ENCODE data around the gene FOXP1. TPM values are rescaled to one million over a fixed set of nuclear protein-coding genes. Genes with fewer than 3 reads are reported as not detected.
A peak's percentile ranks its signal among the peaks of the same experiment; 100 is the strongest.

FOXP1 gene
- total RNA-seq, 1 donor, result 195 TPM

DNA sequence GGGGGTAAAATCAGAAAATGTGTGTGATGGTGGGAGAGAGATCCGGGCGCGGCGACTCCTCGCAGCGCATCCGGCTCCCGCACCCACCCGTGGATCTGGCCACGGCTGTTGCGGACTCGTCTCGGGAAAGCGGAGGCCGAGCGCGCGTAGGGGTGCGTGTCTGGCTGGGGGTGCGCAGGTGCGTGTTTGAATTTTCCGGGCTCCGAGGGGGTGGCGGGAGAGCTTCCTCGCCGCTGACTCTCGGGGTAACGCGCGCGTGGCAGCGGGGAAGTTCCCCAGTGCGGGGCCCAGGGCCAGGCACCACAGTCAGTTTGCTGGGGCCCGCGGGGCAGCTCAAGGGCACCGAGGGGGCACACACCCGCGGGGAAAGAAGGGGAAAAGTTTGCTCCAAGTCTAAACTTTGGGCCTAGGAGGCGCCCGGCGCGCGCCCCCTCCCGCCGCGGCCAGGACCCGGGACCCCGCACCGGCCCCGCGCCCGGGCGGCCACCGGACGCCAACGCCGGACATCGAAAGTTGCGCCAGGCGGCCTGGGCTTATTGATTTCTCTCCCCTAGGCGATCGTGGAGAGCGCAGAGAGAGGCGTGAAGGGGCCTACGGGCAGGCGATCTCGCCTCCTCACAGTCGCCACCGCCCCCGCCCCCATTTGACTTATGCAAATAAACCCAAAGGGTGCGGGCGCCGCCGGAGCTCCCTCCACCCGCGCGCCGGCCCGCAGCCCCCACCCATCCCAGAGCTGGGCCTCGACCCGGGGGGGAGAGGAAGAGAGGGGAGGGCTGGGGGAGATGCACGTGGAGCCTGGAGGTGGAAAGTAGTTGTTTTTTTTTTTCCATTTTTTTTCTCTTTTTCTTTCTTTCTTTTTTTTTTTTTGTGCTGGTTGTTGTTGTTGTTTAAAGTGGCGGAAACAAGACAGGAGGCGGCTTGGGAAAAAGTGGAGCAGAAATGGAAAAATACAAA is 639 bp downstream of the FOXP1 start:
- Histone ChIP-seq H3K4me2 (ENCODE audit: insufficient read depth, low read length) (peak overlapping the region; percentile 95), H4K20me1 (ENCODE audit: insufficient read depth, low read length) (no peaks in the 10 kb centered on the region), H3K79me2 (ENCODE audit: insufficient read depth, low read length) (peaks cover 77% of the 10 kb centered on the region), H3K27me3 (ENCODE audit: insufficient read depth, low read length) (no peaks in the 10 kb centered on the region), H3K36me3 (ENCODE audit: insufficient read depth, low read length) (no peaks in the 10 kb centered on the region), H3K4me3 (ENCODE audit: insufficient read depth, low read length) (peak overlapping the region; percentile 87), H2AFZ (ENCODE audit: low read length) (peak overlapping the region; percentile 24), H3K4me1 (ENCODE audit: insufficient read depth, low read length) (peaks cover 54% of the 10 kb centered on the region), H3K9me3 (ENCODE audit: low read depth, low read length) (no peaks in the 10 kb centered on the region), H3K27ac (ENCODE audit: low read depth, low read length) (peak overlapping the region; percentile 89)
- peak; percentile 81 for DNase-seq (ENCODE audit: insufficient read length, low spot score, missing footprints)
- TF ChIP-seq, protein P1, sequence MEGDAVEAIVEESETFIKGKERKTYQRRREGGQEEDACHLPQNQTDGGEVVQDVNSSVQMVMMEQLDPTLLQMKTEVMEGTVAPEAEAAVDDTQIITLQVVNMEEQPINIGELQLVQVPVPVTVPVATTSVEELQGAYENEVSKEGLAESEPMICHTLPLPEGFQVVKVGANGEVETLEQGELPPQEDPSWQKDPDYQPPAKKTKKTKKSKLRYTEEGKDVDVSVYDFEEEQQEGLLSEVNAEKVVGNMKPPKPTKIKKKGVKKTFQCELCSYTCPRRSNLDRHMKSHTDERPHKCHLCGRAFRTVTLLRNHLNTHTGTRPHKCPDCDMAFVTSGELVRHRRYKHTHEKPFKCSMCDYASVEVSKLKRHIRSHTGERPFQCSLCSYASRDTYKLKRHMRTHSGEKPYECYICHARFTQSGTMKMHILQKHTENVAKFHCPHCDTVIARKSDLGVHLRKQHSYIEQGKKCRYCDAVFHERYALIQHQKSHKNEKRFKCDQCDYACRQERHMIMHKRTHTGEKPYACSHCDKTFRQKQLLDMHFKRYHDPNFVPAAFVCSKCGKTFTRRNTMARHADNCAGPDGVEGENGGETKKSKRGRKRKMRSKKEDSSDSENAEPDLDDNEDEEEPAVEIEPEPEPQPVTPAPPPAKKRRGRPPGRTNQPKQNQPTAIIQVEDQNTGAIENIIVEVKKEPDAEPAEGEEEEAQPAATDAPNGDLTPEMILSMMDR (IDR thresholded peaks at IDR 0.05; ENCODE audit: extremely low read depth, low read depth, low read length), result no peak

DNA sequence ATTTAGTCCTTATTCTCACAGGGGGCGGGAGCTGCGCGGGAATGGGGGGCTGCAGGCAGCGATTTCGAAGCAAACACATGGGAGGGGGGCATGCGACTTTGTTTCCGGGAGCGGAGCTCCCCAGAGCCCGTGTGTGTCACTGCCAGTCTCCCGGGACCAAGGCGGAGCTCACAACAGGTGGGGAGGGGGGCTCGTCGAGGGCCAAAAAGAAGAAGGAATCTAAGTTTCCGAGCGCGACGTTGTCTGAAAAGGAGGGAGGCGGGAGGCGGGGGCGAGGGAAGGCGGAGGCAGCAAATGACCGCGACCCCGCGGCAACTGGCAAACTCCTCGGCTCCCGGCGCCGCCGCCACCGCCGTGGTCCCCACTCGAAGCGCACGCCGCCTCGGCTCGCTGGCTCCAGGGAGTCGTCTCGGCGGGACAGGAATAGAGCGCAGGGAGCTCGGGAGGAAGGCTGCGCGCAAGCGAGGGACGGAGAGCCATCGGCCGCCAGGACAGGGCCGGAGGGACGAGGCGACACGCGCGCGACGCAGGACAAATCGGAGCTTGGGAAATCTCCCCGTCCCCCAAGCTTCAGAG is 1.4 kb downstream of the FOXP1 start:
- Histone ChIP-seq H3K79me2 (ENCODE audit: insufficient read depth, low read length) (peaks cover 84% of the 10 kb centered on the region), H2AFZ (ENCODE audit: low read length) (peak overlapping the region; percentile 35), H3K27me3 (ENCODE audit: insufficient read depth, low read length) (no peaks in the 10 kb centered on the region), H3K36me3 (ENCODE audit: insufficient read depth, low read length) (peaks cover 5% of the 10 kb centered on the region), H3K27ac (ENCODE audit: low read depth, low read length) (peak overlapping the region; percentile 89), H3K4me1 (ENCODE audit: insufficient read depth, low read length) (peaks cover 48% of the 10 kb centered on the region), H3K4me2 (ENCODE audit: insufficient read depth, low read length) (peak overlapping the region; percentile 95), H3K4me3 (ENCODE audit: insufficient read depth, low read length) (peak overlapping the region; percentile 87), H3K9me3 (ENCODE audit: low read depth, low read length) (no peaks in the 10 kb centered on the region), H4K20me1 (ENCODE audit: insufficient read depth, low read length) (no peaks in the 10 kb centered on the region)
- TF ChIP-seq, protein P1 (IDR thresholded peaks at IDR 0.05; ENCODE audit: extremely low read depth, low read depth, low read length), result no peak
- DNase-seq (ENCODE audit: insufficient read length, low spot score, missing footprints), result peak; percentile 76

DNA sequence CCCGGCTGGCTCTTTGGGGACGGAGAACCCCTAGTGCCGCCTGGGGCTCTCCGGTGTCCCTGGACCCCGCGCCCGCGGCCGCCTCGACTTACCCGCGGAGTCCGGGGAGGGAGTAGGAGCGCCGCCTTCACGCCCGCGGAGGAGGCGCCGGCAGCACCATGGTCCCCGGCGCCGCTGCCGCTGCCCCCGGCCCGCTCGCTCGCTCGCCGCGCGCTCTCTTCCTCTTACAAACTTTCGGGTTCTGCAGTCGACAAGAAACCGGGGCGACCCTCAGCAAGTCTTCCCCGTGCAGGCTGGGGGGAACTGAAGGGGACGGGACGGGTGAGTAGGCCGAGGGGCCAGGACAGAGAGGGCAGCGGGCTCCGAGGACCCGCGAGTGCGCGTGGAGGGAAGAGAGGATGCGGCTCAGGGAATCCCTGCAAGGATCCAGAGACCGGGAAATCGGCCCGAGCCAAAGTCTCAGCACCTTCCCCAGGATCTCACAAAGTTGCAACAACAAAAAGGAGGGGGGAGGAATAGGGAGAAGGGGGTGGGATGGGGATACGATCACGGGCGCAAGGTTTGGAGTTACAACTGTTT is 2.0 kb downstream of the FOXP1 start:
- no peaks in the 10 kb centered on the region for H3K9me3 ChIP-seq (ENCODE audit: low read depth, low read length)
- TF ChIP-seq, protein P1 (IDR thresholded peaks at IDR 0.05; ENCODE audit: extremely low read depth, low read depth, low read length), result no peak
- H3K4me3 ChIP-seq (ENCODE audit: insufficient read depth, low read length), result peak overlapping the region; percentile 87
- peaks cover 90% of the 10 kb centered on the region for H3K79me2 ChIP-seq (ENCODE audit: insufficient read depth, low read length)
- H3K27ac ChIP-seq (ENCODE audit: low read depth, low read length), result peak overlapping the region; percentile 89
- H3K4me2 ChIP-seq (ENCODE audit: insufficient read depth, low read length), result peak overlapping the region; percentile 95
- peaks cover 42% of the 10 kb centered on the region for H3K4me1 ChIP-seq (ENCODE audit: insufficient read depth, low read length)
- no peaks in the 10 kb centered on the region for H4K20me1 ChIP-seq (ENCODE audit: insufficient read depth, low read length)
- no peaks in the 10 kb centered on the region for H3K27me3 ChIP-seq (ENCODE audit: insufficient read depth, low read length)
- peaks cover 10% of the 10 kb centered on the region for H3K36me3 ChIP-seq (ENCODE audit: insufficient read depth, low read length)
- peak overlapping the region; percentile 64 for H2AFZ ChIP-seq (ENCODE audit: low read length)
- DNase-seq (ENCODE audit: insufficient read length, low spot score, missing footprints), result peak; percentile 82
